Right lobe of liver (tissue), 6 donors: Measurements from ENCODE around the gene CACNA2D3. TPM values are rescaled to one million over a fixed set of nuclear protein-coding genes. Genes with fewer than 3 reads are reported as not detected.

ENCODE experiments used
- ATAC-seq, 4 donors: fragments of 200-7000 bp; cut with Tn5 transposase; one replicate each; pipeline ENCODE4 v1.9.1; 2020; ENCODE audit warnings: mild to moderate bottlenecking in 4 of 4, moderate library complexity in 4 of 4
- DNase-seq, 3 donors: peaks; one replicate each; pipeline ENCODE4 v3.0.0-alpha.2; 2020
- H3K27ac ChIP-seq, 3 donors: fragments of 200-600 bp; one replicate each; pipeline ENCODE4 v1.8.0; 2022
- H3K27me3 ChIP-seq, 2 donors: fragments of 200-600 bp; one replicate each; pipeline ENCODE4 v1.8.0; 2022
- H3K36me3 ChIP-seq, 4 donors: fragments of 200-600 bp; sonication (generic) in 1 of 4; one replicate each; pipeline versions ENCODE4 v1.5.1 to v1.8.0; 2017 to 2022; ENCODE audit warnings: control low read depth in 1 of 4
- H3K4me1 ChIP-seq, 4 donors: fragments of 200-600 bp; sonication (generic) in 1 of 4; one replicate each; pipeline versions ENCODE4 v1.5.1 to v1.8.0; 2017 to 2022; ENCODE audit warnings: control low read depth in 1 of 4
- H3K4me3 ChIP-seq, 3 donors: fragments of 200-600 bp; one replicate each; pipeline ENCODE4 v1.8.0; 2022
- H3K9me3 ChIP-seq, 4 donors: fragments of 200-600 bp; sonication (generic) in 1 of 4; one replicate each; pipeline versions ENCODE4 v1.5.1 to v1.8.0; 2017 to 2022; ENCODE audit warnings: control low read depth in 1 of 4
- CTCF ChIP-seq, 4 donors: fragments of 200-600 bp in 3 of 4; fragments of 450-650 bp in 1 of 4; IDR thresholded peaks; one replicate each; pipeline versions ENCODE4 v1.5.1 to v1.8.0; 2016 to 2022; ENCODE audit warnings: antibody characterized with exemption in 4 of 4, mild to moderate bottlenecking in 2 of 4
- POLR2A ChIP-seq: fragments of 450-650 bp; IDR thresholded peaks from one replicate; pipeline ENCODE4 v1.6.1; 2017; ENCODE audit warnings: antibody characterized with exemption, mild to moderate bottlenecking
- WGBS: methylation state at CpG from one replicate; pipeline ENCODE4 v1.1.6; 2018; ENCODE audit warnings: low coverage, low lambda C conversion rate; ENCODE audit not compliant: insufficient coverage; ENCODE audit errors: missing lambda C conversion rate; 5-methylcytosine and 5-hydroxymethylcytosine counted together
- intact Hi-C, 2 donors: fragments of 100-400 bp; cut with DNase I; formaldehyde crosslinking; loops; one replicate each; pipeline versions ENCODE4 v1.11.2 to v1.14.1; 2022
- total RNA-seq, 6 experiments: library from RNA; depleted of rRNA in 2 of 6; stranded (reverse); fragments of >200 nt in 2 of 6; fragmentation: NEBNext Ultra II Directional in 3 of 6; extraction: Animal tissue kit (Norgen Biotek cat#: 25700) in 3 of 6; gene quantifications; one replicate each; pipeline versions ENCODE4 v1.1.0 to v1.2.4, GENCODE V29; 2016 to 2023
- donor health status: DM: no; HTN: yes; CAD: no.
- donor health status: DM: no; HTN: no; CAD: no.
- donor health status: DM: no; HTN: no; CAD: no.
- donor health status: DM: no; HTN: yes; CAD: no.
- donor health status: DM: no; HTN: yes; CAD: no.

The CACNA2D3 gene
- total RNA-seq, 6 experiments from 2014 or later: 0.28 to 0.87 TPM; not detected in 4

GRCh38 chr3:55089211-55089610 lies 966.9 kb downstream of the CACNA2D3 start:
- ATAC-seq: no peak
- H3K4me1 ChIP-seq: no peaks in the 10 kb centered on the region
- intact Hi-C loops: no loop called here
- no peak overlapping the region for H3K27ac ChIP-seq
- no peak for DNase-seq
- H3K36me3 ChIP-seq: no peaks in the 10 kb centered on the region
- H3K9me3 ChIP-seq: no peaks in the 10 kb centered on the region
- H3K27me3 ChIP-seq: no peaks in the 10 kb centered on the region
- H3K4me3 ChIP-seq: no peak overlapping the region
- no peak for TF ChIP-seq CTCF (IDR thresholded peaks at IDR 0.05)
- TF ChIP-seq POLR2A: no peak
- 34% methylated on average over 5 of the region's 5 CpGs for WGBS

GRCh38 chr3:55090291-55090690 lies 967.9 kb downstream of the CACNA2D3 start:
- no peaks in the 10 kb centered on the region for H3K36me3 ChIP-seq
- intact Hi-C loops: no loop called here
- no peaks in the 10 kb centered on the region for H3K4me1 ChIP-seq
- ATAC-seq (no peak), DNase-seq (no peak)
- H3K27ac ChIP-seq: no peak overlapping the region
- H3K4me3 ChIP-seq: no peak overlapping the region
- TF ChIP-seq CTCF (IDR thresholded peaks at IDR 0.05): no peak
- no peak for TF ChIP-seq POLR2A
- WGBS: 43% methylated on average over 2 of the region's 5 CpGs
- no peaks in the 10 kb centered on the region for H3K27me3 ChIP-seq
- no peaks in the 10 kb centered on the region for H3K9me3 ChIP-seq

GRCh38 chr3:55090746-55091145 lies 968.4 kb downstream of the CACNA2D3 start:
- H3K4me1 ChIP-seq: no peaks in the 10 kb centered on the region
- no peak for ATAC-seq
- H3K36me3 ChIP-seq: no peaks in the 10 kb centered on the region
- no peak for DNase-seq
- no peak overlapping the region for H3K4me3 ChIP-seq
- H3K27me3 ChIP-seq: no peaks in the 10 kb centered on the region
- intact Hi-C loops: no loop called here
- TF ChIP-seq CTCF (IDR thresholded peaks at IDR 0.05) (no peak), POLR2A (no peak)
- H3K9me3 ChIP-seq: no peaks in the 10 kb centered on the region
- 81% methylated on average over 5 of the region's 5 CpGs for WGBS
- H3K27ac ChIP-seq: no peak overlapping the region

GRCh38 chr3:55091381-55092225 lies 969.3 kb downstream of the CACNA2D3 start:
- H3K27me3 ChIP-seq: no peaks in the 10 kb centered on the region
- no peak for TF ChIP-seq CTCF (IDR thresholded peaks at IDR 0.05)
- TF ChIP-seq POLR2A: no peak
- 58% methylated on average over 4 of the region's 7 CpGs for WGBS
- H3K36me3 ChIP-seq: no peaks in the 10 kb centered on the region
- intact Hi-C loops: no loop called here
- ATAC-seq: no peak
- H3K9me3 ChIP-seq: no peaks in the 10 kb centered on the region
- no peak overlapping the region for H3K4me3 ChIP-seq
- DNase-seq: no peak
- H3K27ac ChIP-seq: no peak overlapping the region
- H3K4me1 ChIP-seq: no peaks in the 10 kb centered on the region
